Tibial nerve (tissue), 4 donors: ENCODE results near the gene OGA. TPM values are rescaled to one million over a fixed set of nuclear protein-coding genes. Genes with fewer than 3 reads are reported as not detected.
A peak's percentile ranks its signal among the peaks of the same experiment; 100 is the strongest.

Experiments
- DNase-seq, 2 donors: peaks; one replicate each; pipeline ENCODE4 v3.0.0-alpha.2; 2019; ENCODE audit warnings: low spot score in 2 of 2
- H3K27ac ChIP-seq, 4 donors: fragments of 200-600 bp; sonication (generic) in 3 of 4; one replicate each; pipeline ENCODE4 v1.5.1; 2017 to 2019; ENCODE audit warnings: mild to moderate bottlenecking in 1 of 4
- H3K27me3 ChIP-seq, 2 donors: fragments of 200-600 bp; sonication (generic) in 1 of 2; one replicate each; pipeline versions ENCODE4 v1.5.1 to v1.6.0; 2017 to 2019
- H3K36me3 ChIP-seq, 3 donors: fragments of 200-600 bp; sonication (generic); one replicate each; pipeline ENCODE4 v1.5.1; 2018 to 2019
- H3K4me1 ChIP-seq, 4 donors: fragments of 200-600 bp; sonication (generic) in 3 of 4; one replicate each; pipeline ENCODE4 v1.5.1; 2017 to 2019
- H3K4me3 ChIP-seq, 4 donors: fragments of 200-600 bp; sonication (generic) in 3 of 4; one replicate each; pipeline ENCODE4 v1.5.1; 2017 to 2019; ENCODE audit warnings: mild to moderate bottlenecking in 1 of 4, moderate library complexity in 1 of 4
- H3K9me3 ChIP-seq, 4 donors: fragments of 200-600 bp; sonication (generic) in 3 of 4; one replicate each; pipeline ENCODE4 v1.5.1; 2017 to 2019
- EP300 ChIP-seq, 2 donors: sonication (generic); formaldehyde crosslinking; IDR thresholded peaks; one replicate each; pipeline ENCODE4 v1.6.1; 2017; ENCODE audit warnings: antibody characterized with exemption in 2 of 2, mild to moderate bottlenecking in 1 of 2
- POLR2A ChIP-seq, 2 donors: fragments of 450-650 bp; IDR thresholded peaks; one replicate each; pipeline ENCODE4 v1.6.1; 2017; ENCODE audit warnings: antibody characterized with exemption in 2 of 2, mild to moderate bottlenecking in 2 of 2, moderate library complexity in 2 of 2
- WGBS, 2 donors: methylation state at CpG; one replicate each; pipeline ENCODE4 v1.1.5; 2018; 5-methylcytosine and 5-hydroxymethylcytosine counted together
- total RNA-seq, 4 donors: library from RNA; depleted of rRNA; stranded (reverse); fragments of >200 nt; gene quantifications; one replicate each; pipeline ENCODE4 v1.1.0, GENCODE V29; 2016
- TF ChIP-seq, protein P1 (sequence below), 5 experiments: fragments of 200-600 bp in 3 of 5; fragments of 450-650 bp in 2 of 5; sonication (generic) in 3 of 5; IDR thresholded peaks; one replicate each; pipeline ENCODE4 v1.5.1; 2016 to 2019; ENCODE audit warnings: antibody characterized with exemption in 5 of 5, mild to moderate bottlenecking in 3 of 5, moderate library complexity in 2 of 5

The OGA gene
- total RNA-seq, 4 donors from 2014 or later: 206 to 249 (median 224) TPM

DNA sequence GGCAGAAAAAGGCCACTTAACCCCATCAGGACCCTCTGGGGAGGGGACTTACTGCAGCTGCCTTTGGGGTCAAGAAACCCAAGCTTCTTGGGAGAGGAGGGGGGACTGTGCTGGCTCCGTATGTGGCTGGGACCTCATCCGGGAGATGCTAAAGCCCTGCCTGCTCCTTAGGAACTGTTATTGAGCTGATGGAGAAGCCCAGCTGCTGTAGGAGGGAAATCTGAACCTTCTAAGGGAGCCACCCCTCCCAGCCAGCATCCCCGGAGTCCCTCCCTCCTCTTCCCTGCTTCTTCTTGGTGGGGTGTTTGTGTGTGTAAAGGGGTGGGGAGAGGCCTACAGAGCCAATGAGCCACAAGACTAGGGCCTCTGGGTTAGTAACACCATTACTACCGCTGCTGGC is 17.1 kb upstream of the OGA start:
- TF ChIP-seq, protein P1, sequence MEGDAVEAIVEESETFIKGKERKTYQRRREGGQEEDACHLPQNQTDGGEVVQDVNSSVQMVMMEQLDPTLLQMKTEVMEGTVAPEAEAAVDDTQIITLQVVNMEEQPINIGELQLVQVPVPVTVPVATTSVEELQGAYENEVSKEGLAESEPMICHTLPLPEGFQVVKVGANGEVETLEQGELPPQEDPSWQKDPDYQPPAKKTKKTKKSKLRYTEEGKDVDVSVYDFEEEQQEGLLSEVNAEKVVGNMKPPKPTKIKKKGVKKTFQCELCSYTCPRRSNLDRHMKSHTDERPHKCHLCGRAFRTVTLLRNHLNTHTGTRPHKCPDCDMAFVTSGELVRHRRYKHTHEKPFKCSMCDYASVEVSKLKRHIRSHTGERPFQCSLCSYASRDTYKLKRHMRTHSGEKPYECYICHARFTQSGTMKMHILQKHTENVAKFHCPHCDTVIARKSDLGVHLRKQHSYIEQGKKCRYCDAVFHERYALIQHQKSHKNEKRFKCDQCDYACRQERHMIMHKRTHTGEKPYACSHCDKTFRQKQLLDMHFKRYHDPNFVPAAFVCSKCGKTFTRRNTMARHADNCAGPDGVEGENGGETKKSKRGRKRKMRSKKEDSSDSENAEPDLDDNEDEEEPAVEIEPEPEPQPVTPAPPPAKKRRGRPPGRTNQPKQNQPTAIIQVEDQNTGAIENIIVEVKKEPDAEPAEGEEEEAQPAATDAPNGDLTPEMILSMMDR (IDR thresholded peaks at IDR 0.05): no peak
- TF ChIP-seq EP300 (IDR thresholded peaks at IDR 0.05): no peak
- TF ChIP-seq POLR2A (IDR thresholded peaks at IDR 0.05): no peak
- H3K27ac ChIP-seq: no peak overlapping the region
- no peaks in the 10 kb centered on the region for H3K9me3 ChIP-seq
- H3K4me3 ChIP-seq: no peak overlapping the region
- H3K27me3 ChIP-seq: no peaks in the 10 kb centered on the region
- WGBS, 2 donors: 59 to 66% methylated on average over 4 of the region's 4 CpGs
- H3K4me1 ChIP-seq: peaks cover 0 to 43% (median 18%) of the 10 kb centered on the region in 4 donors
- H3K36me3 ChIP-seq: no peaks in the 10 kb centered on the region
- DNase-seq: no peak

DNA sequence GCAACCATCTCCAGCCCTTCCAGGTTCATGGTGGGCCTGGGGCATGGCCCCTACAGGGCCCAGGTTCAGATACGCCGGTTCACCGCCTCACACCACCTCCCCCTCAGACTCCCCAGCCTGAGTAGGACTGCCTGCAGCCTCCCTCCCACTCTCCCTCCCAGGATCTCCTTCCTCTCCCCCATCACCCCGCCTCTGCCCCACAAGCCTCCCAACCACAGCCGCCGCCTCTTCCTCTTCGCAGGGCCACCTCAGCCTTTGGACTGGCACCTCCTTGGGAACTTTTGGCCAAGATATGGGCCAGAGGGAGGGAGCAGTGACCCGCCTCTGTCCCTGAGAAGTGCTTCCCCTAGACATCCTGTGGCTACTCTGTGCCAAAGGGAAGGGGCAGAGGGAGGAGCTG is 16.1 kb upstream of the OGA start:
- H3K36me3 ChIP-seq: no peaks in the 10 kb centered on the region
- H3K9me3 ChIP-seq: no peaks in the 10 kb centered on the region
- 75 to 77% methylated on average over 8 of the region's 8 CpGs for WGBS, 2 donors
- DNase-seq: no peak
- H3K4me1 ChIP-seq: peaks cover 0 to 43% (median 15%) of the 10 kb centered on the region in 4 donors
- no peaks in the 10 kb centered on the region for H3K27me3 ChIP-seq
- TF ChIP-seq, protein P1 (IDR thresholded peaks at IDR 0.05): no peak
- TF ChIP-seq EP300 (IDR thresholded peaks at IDR 0.05) (no peak), POLR2A (IDR thresholded peaks at IDR 0.05) (no peak)
- H3K27ac ChIP-seq: no peak overlapping the region
- no peak overlapping the region for H3K4me3 ChIP-seq

DNA sequence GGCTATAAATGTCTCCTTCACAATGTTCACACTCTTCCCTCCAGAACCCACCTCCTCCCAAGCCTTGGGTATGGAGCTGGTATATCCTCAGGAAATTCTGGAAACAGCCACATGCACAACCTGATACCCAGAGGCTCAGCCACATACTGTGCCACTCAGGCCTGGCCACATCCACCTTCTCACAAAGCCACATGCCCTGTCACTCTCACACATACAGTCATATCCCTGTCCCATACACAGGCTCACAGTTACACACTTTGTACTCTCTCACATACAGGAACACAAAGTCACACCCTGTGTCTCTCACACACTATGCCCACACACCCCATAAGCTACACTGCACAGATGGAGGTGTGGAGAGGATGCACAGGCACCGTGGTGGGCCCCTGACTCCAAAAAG is 15.2 kb upstream of the OGA start:
- H3K4me3 ChIP-seq: no peak overlapping the region
- no peaks in the 10 kb centered on the region for H3K9me3 ChIP-seq
- no peaks in the 10 kb centered on the region for H3K27me3 ChIP-seq
- no peaks in the 10 kb centered on the region for H3K36me3 ChIP-seq
- no peak for TF ChIP-seq POLR2A (IDR thresholded peaks at IDR 0.05)
- TF ChIP-seq EP300 (IDR thresholded peaks at IDR 0.05): no peak
- TF ChIP-seq, protein P1 (IDR thresholded peaks at IDR 0.05): no peak
- H3K27ac ChIP-seq: no peak overlapping the region
- 67 to 70% methylated on average over 1 of the region's 1 CpG for WGBS, 2 donors
- no peak for DNase-seq
- H3K4me1 ChIP-seq: peaks cover 0 to 49% (median 15%) of the 10 kb centered on the region in 4 donors

DNA sequence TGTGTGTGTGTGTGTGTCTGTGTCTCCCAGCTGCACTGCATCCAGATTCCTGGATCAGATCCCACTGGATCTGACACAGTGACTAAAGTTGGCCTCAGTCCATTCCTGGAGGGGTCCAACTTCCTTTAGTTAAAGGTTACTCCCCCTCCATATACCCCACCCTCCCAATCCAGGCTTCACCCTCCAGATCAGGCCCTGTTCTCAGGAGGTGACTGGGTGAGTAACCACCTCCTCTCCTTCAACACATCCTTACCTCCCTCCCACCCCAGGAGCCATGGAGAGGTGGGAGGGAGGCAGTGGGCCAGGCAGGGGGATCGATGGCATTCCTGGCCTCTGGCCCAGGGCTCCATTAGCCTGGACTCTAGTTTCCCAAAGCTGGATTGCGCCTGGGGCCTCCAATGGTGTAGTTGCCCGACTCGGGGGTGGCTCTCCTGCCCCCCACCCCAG is 14.1 kb upstream of the OGA start:
- DNase-seq: no peak
- 64 to 65% methylated on average over 4 of the region's 4 CpGs for WGBS, 2 donors

DNA sequence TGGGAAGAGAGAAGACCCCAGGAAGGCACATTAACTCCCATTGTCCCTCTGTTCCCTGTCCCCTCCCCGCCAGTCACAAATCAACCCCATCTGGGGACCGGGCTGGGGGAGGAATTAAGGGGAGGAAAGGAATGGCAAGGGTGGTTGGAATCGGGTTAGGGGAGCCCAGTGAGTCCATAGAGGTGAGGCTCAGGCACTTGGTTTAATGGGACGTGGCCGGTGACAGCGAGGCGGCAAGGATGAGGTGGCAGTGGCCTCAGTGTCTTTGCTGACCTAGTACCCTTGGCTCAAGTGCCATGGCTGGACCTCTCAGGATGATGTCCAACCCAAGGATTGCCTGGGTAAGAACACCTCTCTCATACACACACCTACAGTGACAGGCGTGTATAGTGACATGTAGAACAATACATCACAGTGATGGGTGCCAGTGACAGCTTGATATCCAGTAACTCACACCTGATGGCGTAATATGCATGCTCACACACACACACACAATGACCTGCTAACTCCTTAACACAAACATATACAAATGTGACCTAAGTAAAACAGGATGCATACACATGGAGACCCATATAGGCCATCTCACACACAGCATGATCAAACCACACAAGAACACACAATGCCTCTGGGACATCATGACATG is 13.0 kb upstream of the OGA start:
- peak overlapping the region; percentile 58 to 83 (median 74) for H3K27ac ChIP-seq
- no peak for DNase-seq
- WGBS, 2 donors: 53 to 56% methylated on average over 9 of the region's 9 CpGs

More for the DNA sequence above, 14.1 kb upstream of the OGA start:
- H3K4me1 ChIP-seq: peaks cover 0 to 44% (median 15%) of the 10 kb centered on the region in 4 donors
- H3K27ac ChIP-seq: no peak overlapping the region
- no peaks in the 10 kb centered on the region for H3K27me3 ChIP-seq
- no peak overlapping the region for H3K4me3 ChIP-seq
- no peaks in the 10 kb centered on the region for H3K36me3 ChIP-seq
- TF ChIP-seq EP300 (IDR thresholded peaks at IDR 0.05): no peak
- no peak for TF ChIP-seq POLR2A (IDR thresholded peaks at IDR 0.05)
- TF ChIP-seq, protein P1 (IDR thresholded peaks at IDR 0.05): no peak
- H3K9me3 ChIP-seq: no peaks in the 10 kb centered on the region

More for the DNA sequence above, 13.0 kb upstream of the OGA start:
- Histone ChIP-seq H3K4me3 (peak overlapping the region; percentile 25 to 56 (median 47)), H3K36me3 (no peaks in the 10 kb centered on the region), H3K27me3 (no peaks in the 10 kb centered on the region), H3K4me1 (peaks cover 0 to 43% (median 15%) of the 10 kb centered on the region in 4 donors), H3K9me3 (no peaks in the 10 kb centered on the region)
- TF ChIP-seq EP300 (IDR thresholded peaks at IDR 0.05) (no peak), POLR2A (IDR thresholded peaks at IDR 0.05) (no peak)
- TF ChIP-seq, protein P1 (IDR thresholded peaks at IDR 0.05): no peak
